Activated CD4-positive, alpha-beta T cell treated with anti-CD3 and anti-CD28 coated beads, Interleukin-2, amount 50 U/mL, for 4 hours (primary cell): ENCODE results near the gene DUSP19.

ENCODE experiments used
- DNase-seq, 2 experiments: peaks; one replicate each; pipeline ENCODE4 v3.0.0-alpha.2; 2020

Gene DUSP19

GRCh38 chr2:183125659-183126341, 47.3 kb downstream of the DUSP19 start:
- no peak for DNase-seq

- DNase-seq: no peak
These were observed 48.1 kb downstream of the DUSP19 start for GRCh38 chr2:183126635-183127034.

- DNase-seq: no peak
These were observed 55.5 kb downstream of the DUSP19 start for GRCh38 chr2:183134016-183134415.

GRCh38 chr2:183148955-183149354, 70.4 kb downstream of the DUSP19 start:
- DNase-seq: no peak

- no peak for DNase-seq
These were observed 70.9 kb downstream of the DUSP19 start for GRCh38 chr2:183149489-183149888.
